Measurements from ENCODE around the gene IL32.
"Not testable (repeated sequence)": the region's sequence is repeated elsewhere in the genome, so short reads cannot be mapped to it uniquely, and the experiment has no call there.

The IL32 gene

DNA sequence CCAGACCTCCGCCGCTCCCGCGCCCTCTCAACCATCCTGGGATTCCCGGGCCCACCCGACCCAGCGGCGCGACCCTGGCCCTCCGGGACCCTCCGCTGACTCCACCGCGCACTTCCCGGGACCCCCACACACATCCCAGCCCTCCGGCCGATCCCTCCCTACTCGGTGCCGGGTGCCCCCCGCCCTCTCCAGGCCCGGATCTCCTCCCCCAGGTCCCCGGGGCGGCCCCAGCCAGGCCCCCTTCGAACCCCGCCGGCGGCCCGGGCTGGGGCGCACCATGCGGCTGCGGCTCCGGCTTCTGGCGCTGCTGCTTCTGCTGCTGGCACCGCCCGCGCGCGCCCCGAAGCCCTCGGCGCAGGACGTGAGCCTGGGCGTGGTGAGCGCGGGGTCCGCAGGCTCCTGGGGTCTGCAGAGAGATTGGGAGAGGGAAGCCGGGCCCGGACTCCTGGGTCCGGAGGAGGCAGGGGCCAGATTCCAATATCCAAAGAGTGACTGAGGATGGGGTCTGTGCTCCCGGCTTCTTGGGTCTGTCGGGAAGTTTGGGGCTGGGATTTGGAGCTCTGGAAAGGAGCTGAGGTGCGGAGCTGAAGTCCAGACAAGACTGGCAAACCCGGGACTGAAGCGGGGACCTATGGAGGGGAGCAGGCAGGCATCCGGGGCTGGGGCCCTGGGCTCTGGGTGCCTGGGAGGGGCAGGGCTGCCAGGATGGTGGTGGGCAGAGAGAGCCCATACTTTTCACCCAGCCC lies 18.6 kb upstream of the IL32 start:
- Histone ChIP-seq H3K36me3 (no peaks in the 10 kb centered on the region), H3K4me3 (ENCODE audit: low read depth, low read length) (no peak overlapping the region), H3K9me3 (ENCODE audit: severe bottlenecking) (no peaks in the 10 kb centered on the region), H3K27me3 (ENCODE audit: insufficient read depth, low read depth, severe bottlenecking) (peaks cover 65% of the 10 kb centered on the region), H3K27ac (no peak overlapping the region)
- no peak for DNase-seq
- TF ChIP-seq, protein P1, sequence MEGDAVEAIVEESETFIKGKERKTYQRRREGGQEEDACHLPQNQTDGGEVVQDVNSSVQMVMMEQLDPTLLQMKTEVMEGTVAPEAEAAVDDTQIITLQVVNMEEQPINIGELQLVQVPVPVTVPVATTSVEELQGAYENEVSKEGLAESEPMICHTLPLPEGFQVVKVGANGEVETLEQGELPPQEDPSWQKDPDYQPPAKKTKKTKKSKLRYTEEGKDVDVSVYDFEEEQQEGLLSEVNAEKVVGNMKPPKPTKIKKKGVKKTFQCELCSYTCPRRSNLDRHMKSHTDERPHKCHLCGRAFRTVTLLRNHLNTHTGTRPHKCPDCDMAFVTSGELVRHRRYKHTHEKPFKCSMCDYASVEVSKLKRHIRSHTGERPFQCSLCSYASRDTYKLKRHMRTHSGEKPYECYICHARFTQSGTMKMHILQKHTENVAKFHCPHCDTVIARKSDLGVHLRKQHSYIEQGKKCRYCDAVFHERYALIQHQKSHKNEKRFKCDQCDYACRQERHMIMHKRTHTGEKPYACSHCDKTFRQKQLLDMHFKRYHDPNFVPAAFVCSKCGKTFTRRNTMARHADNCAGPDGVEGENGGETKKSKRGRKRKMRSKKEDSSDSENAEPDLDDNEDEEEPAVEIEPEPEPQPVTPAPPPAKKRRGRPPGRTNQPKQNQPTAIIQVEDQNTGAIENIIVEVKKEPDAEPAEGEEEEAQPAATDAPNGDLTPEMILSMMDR (IDR thresholded peaks at IDR 0.05; ENCODE audit: low read depth, low read length), result no peak

DNA sequence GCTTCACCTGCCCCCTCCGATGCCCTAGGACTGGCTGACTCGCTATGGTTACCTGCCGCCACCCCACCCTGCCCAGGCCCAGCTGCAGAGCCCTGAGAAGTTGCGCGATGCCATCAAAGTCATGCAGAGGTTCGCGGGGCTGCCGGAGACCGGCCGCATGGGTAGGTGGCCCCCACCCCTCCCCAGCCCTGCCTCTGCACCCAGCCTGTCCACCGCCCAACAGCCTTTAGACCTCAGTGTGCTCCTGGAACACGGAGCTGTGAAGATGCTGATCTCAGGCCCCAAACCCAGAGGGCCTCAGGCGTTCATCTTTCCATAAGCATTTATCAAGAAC lies 18.1 kb upstream of the IL32 start:
- Histone ChIP-seq H3K36me3 (no peaks in the 10 kb centered on the region), H3K4me3 (ENCODE audit: low read depth, low read length) (no peak overlapping the region), H3K27me3 (ENCODE audit: insufficient read depth, low read depth, severe bottlenecking) (peaks cover 65% of the 10 kb centered on the region), H3K27ac (no peak overlapping the region), H3K9me3 (ENCODE audit: severe bottlenecking) (no peaks in the 10 kb centered on the region)
- DNase-seq, result no peak
- TF ChIP-seq, protein P1 (IDR thresholded peaks at IDR 0.05; ENCODE audit: low read depth, low read length), result no peak

DNA sequence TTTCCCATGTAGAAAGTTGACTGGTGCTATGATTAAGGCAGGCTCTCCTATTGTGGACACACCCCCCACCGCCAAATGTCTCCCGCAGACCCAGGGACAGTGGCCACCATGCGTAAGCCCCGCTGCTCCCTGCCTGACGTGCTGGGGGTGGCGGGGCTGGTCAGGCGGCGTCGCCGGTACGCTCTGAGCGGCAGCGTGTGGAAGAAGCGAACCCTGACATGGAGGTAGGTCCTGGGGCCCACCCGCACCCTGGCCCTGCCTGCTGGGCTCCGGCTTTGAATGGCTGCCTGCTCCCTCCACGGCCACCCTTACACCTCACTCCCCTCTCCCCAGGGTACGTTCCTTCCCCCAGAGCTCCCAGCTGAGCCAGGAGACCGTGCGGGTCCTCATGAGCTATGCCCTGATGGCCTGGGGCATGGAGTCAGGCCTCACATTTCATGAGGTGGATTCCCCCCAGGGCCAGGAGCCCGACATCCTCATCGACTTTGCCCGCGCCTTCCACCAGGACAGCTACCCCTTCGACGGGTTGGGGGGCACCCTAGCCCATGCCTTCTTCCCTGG lies 15.4 kb upstream of the IL32 start:
- no peak for DNase-seq
- Histone ChIP-seq H3K9me3 (ENCODE audit: severe bottlenecking) (no peaks in the 10 kb centered on the region), H3K36me3 (no peaks in the 10 kb centered on the region), H3K4me3 (ENCODE audit: low read depth, low read length) (no peak overlapping the region), H3K27me3 (ENCODE audit: insufficient read depth, low read depth, severe bottlenecking) (peaks cover 42% of the 10 kb centered on the region), H3K27ac (no peak overlapping the region)
- TF ChIP-seq, protein P1 (IDR thresholded peaks at IDR 0.05; ENCODE audit: low read depth, low read length), result no peak

DNA sequence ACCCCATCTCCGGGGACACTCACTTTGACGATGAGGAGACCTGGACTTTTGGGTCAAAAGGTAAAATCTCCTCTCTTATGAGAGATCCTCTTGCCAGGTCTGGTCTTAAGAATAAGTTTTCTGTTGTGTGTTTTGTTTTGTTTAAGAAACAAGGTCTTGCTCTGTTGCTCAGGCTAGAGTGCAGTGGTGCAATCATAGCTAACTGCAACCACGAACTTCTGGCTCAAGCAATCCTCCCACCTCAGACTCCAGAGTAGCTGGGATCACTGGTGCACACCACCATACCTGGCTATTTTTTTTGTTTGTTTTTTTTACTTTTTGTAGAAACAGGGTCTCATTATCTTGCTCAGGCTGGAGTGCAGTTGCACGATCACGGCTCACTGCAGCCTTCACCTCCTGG lies 15.0 kb upstream of the IL32 start:
- no peak for DNase-seq
- Histone ChIP-seq H3K27ac (no peak overlapping the region), H3K27me3 (ENCODE audit: insufficient read depth, low read depth, severe bottlenecking) (peaks cover 37% of the 10 kb centered on the region), H3K9me3 (ENCODE audit: severe bottlenecking) (no peaks in the 10 kb centered on the region), H3K36me3 (no peaks in the 10 kb centered on the region), H3K4me3 (ENCODE audit: low read depth, low read length) (no peak overlapping the region)
- TF ChIP-seq, protein P1 (IDR thresholded peaks at IDR 0.05; ENCODE audit: low read depth, low read length), result no peak

DNA sequence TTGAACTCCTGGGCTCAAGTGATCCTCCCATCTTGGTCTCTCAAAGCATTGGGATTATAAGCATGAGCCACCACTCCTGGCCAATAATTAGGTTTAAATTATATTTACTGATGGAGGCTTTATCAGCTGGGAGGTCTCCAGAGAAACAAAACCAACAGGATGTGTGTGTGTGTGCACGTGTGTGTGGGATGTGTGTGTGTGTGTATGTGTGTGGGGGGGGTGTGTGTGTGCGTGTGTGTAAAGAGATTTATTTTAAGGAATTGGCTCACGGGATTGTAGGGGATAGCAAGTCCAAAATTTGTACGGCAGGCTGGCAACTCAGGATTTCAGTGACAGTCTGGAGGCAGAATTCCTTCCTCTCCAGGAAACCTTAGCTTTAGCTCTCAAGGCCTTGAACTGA lies 14.4 kb upstream of the IL32 start:
- Histone ChIP-seq H3K27me3 (ENCODE audit: insufficient read depth, low read depth, severe bottlenecking) (peaks cover 32% of the 10 kb centered on the region), H3K27ac (no peak overlapping the region), H3K4me3 (ENCODE audit: low read depth, low read length) (no peak overlapping the region), H3K36me3 (no peaks in the 10 kb centered on the region), H3K9me3 (ENCODE audit: severe bottlenecking) (no peaks in the 10 kb centered on the region)
- no peak for DNase-seq
- TF ChIP-seq, protein P1 (IDR thresholded peaks at IDR 0.05; ENCODE audit: low read depth, low read length), result no peak

DNA sequence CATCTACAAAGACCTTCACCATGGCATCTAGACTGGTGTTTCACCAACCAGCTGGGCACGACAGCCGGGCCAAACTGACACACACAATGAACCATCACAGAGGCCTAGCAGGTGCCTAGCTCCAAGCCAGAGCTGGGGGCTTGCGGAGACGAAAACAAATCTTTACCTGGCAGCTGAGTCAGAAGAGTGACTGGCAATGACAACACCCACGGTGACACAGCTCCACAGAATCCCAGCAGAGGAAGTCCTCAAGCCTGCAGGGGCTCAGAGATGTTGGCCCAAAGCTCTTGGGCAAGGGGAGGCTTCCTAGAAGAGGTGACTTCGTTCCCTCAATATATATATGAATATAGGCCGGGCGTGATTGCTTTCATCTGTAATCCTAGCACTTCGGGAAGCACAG lies 13.9 kb upstream of the IL32 start:
- TF ChIP-seq, protein P1 (IDR thresholded peaks at IDR 0.05; ENCODE audit: low read depth, low read length), result no peak
- DNase-seq, result no peak
- Histone ChIP-seq H3K4me3 (ENCODE audit: low read depth, low read length) (no peak overlapping the region), H3K27ac (no peak overlapping the region), H3K9me3 (ENCODE audit: severe bottlenecking) (no peaks in the 10 kb centered on the region), H3K27me3 (ENCODE audit: insufficient read depth, low read depth, severe bottlenecking) (peaks cover 27% of the 10 kb centered on the region), H3K36me3 (no peaks in the 10 kb centered on the region)

DNA sequence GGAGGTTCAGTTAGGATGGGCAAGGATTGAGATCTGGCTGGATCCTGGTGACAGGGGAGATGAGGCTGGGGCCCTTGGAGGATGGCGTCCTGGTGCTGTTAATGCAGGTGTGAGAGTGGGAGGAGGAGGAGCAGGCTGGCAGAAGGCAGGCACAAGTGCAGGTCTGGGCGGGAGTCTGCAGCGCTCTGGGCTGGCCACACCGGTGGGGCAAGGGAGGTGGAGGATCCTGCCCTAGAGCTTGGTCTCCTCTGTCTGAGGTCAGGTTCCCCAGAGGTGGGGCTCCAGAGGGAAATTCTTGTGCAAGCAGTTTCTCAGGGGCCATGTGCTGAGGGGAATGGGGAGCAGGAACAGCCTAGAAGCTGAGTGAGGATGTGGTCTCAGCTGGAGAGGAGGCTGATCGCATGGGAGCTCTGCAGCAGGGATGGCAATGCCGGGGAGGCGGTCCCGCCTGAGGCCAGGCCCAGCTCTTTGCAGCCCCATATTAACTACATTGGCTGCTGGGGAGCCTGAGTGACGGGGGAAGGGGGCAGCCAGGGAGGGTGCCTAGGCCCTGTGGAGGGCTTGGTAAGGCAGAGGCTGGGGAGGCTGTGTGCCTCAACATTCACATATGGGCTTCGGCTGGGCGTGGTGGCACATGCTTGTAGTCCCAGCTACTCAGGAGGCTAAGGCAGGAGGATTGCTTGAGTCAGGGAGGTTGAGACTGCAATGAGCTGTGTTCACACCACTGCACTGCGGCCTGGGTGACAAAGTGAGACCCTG lies 12.7 kb upstream of the IL32 start:
- not testable (repeated sequence) for H3K27ac ChIP-seq; H3K4me3 ChIP-seq (ENCODE audit: low read depth, low read length); DNase-seq; H3K36me3 ChIP-seq; H3K9me3 ChIP-seq (ENCODE audit: severe bottlenecking)
- peaks cover 14% of the 10 kb centered on the region for H3K27me3 ChIP-seq (ENCODE audit: insufficient read depth, low read depth, severe bottlenecking)

Measured in WERI-Rb-1 (cell line).